Colon (tissue), 2 donors: ENCODE measurements around the gene GMCL2.

ENCODE experiments used
- FAIRE-seq: peaks from 2 replicates; lab custom pipeline; 2012; peaks lifted over from hg19 to GRCh38; lab: Jason Lieb, UNC
- donor health status: control.
- donor health status: control.

Gene GMCL2

GRCh38 chr5:178182158-178182876, 4.9 kb downstream of the GMCL2 start:
- no peak for FAIRE-seq

DNA sequence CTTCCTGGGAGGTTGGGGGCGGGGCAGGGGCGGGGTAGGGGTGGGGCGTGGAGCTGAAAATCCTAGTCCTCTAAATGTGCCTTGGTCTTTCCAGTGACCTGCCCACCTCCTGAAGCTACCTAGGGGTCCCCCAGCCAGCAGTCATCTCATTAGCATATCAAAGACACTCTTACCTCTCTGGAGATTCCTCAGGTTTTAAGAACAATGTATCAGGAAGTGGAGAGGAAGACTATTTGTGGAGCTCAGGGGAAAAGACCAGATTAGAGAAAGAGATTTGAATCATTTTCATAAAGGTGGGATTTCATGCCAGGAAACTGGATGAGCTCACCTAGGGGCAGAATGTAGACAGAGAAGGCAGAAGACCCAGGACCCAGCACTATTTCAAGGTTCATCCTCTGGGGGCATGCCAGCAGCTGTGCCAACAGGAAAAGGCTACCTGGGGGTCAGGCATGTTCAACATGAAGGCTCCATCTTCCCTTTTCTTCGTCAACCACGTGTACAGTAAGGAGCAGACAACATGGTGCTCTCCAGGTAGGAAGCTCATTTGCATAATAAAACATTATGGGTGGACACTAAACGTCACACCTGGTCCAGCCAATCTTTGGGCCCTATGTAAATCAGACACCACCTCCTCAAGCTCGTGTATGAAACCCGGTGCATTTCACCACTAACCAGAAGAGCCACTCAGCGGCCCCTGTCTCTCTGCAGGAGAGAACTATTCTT, 6.9 kb downstream of the GMCL2 start:
- no peak for FAIRE-seq

DNA sequence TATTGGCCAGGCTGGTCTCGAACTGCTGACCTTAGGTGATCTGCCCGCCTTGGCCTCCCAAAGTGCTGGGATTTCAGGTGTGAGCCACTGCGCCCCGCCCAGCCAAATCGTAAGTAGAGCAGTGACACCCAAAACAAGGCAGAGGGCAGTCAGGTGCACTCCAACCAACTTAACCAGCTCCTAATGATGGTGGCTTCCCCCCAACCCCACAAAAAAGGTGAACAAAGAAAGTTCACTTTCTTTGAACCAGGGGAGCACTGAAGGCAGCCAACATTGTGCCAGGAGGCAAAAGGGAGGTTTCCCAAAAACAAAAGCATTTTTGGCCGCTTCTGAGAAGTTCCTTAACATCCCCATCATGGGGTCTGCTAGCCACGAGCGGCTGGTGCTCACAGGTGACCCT, 9.6 kb downstream of the GMCL2 start:
- no peak for FAIRE-seq

DNA sequence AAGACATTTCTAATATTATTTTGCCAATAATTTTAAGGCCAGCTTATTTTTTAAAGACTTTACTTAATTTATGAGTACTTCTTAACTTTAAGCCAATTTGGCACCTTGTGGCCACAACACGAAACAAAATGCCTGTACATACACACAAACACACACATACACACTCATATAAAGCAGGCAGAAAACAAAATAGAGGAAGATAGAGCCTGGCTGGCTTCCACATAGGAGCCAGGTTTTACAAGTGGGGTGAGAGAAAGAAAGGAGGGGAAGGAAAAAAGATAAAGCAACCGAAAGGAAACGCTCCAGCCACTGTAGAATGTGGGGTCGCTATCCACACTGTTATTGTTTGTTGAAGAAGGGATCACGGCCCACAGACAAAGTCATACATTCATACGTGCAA, 10.4 kb downstream of the GMCL2 start:
- FAIRE-seq, result no peak

GRCh38 chr5:178174456-178174855, 12.7 kb downstream of the GMCL2 start:
- FAIRE-seq, result no peak

DNA sequence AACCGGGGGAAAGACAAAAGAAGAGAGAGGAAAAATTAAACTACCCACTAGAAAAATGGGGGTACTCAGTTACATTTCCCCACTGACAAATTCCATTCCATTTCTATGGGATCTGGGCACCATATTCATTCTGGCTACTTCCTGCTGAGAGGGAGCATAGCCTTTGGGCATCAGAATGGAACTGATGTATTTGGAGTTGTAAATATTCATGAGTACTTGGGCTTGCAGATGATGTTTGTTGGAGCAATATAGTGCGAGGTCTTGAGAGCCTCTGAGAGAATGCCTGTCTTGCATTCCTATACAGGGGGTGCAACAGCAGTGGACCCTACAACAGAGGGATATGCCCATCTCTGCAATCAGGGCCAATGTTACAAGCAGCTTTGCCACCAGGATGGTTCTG, 16.7 kb downstream of the GMCL2 start:
- FAIRE-seq, result no peak

DNA sequence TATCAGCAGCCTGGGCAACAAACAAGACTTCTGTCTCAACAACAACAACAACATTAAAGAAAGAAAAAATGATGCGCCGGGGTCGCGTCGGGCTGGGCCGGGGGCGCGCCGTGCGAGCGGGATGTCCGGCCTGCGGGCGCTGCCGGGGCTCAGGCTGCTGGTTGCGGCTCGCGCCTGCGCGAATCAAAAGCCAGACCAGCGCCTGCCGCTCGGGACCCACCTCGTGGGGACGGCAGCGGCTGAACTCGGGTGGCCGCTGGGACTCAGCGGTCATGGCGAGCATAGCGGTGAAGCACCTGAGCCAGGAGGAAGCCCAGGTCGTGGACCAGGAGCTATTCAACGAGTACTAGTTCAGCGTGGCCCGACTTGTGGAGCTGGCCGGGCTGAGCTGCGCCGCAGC, 21.6 kb downstream of the GMCL2 start:
- FAIRE-seq, result no peak

DNA sequence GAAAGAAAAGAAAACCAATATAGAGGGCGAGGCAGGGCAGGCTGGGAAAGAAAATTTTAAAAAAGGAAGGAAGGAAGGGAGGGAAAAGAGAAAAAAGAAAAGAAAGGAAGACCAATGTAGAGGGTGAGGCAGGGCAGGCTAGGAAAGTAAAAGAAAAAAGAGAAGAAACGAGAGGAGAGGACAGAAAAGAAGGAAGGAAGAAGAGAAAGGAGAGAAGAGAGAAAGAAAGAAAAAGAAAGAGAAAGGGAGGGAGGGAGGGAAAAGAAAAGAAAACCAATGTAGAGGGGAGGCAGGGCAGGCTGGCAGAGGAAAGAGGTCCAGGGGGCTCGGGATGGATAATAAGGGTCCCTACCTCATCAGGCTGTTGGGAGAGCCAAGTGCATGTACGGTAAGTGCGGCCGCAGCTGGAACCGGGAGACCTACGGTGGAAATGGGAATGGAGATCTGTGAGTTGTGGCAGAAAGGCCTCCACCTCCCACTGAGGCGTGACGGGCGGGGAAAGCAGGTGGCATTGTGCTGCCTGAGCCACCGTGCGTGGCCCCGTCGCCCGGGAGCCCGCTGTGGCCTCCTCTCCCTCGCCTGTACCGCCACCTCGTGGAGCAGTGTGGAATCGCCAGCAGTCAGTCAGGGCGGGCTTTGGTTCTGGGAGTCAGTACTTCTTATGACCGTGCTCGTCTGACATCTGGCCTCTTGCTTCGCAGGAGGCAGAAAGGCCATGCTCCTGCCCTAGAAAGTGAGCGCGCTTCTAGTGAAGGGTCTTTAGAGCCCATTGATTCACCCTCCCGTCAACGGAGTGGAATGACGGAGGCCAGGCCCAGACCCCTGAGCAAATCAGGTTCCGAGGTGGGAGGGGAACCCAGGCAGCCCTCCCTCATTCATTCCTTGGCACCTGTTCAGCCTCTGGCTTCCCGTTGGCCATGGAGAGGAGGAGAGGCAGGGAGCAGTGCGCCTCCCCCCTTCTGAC, 23.1 kb downstream of the GMCL2 start:
- no peak for FAIRE-seq

DNA sequence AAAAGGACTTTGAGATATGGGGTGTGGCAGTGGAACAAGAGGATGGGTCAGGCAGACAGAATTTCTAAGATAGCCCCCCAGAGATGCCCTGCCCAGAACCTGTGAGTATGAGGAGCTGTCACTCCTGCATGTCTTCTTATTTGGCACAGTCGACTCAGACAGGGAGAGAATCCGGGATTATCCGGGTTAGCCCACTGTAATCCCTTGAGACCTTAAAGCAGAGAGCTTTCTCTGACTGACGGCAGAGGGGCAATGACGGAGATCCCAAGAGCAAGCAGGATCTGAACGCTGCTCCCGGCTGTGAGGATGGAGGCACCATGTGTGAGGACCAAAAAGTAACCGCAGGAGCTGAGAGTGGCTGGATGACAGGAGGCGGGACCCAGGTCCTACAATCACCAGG, 24.7 kb downstream of the GMCL2 start:
- FAIRE-seq, result no peak

- FAIRE-seq, result no peak
Measured at GRCh38 chr5:178160176-178160575, 27.0 kb downstream of the GMCL2 start.

GRCh38 chr5:178155065-178155464, 32.1 kb downstream of the GMCL2 start:
- FAIRE-seq, result no peak

DNA sequence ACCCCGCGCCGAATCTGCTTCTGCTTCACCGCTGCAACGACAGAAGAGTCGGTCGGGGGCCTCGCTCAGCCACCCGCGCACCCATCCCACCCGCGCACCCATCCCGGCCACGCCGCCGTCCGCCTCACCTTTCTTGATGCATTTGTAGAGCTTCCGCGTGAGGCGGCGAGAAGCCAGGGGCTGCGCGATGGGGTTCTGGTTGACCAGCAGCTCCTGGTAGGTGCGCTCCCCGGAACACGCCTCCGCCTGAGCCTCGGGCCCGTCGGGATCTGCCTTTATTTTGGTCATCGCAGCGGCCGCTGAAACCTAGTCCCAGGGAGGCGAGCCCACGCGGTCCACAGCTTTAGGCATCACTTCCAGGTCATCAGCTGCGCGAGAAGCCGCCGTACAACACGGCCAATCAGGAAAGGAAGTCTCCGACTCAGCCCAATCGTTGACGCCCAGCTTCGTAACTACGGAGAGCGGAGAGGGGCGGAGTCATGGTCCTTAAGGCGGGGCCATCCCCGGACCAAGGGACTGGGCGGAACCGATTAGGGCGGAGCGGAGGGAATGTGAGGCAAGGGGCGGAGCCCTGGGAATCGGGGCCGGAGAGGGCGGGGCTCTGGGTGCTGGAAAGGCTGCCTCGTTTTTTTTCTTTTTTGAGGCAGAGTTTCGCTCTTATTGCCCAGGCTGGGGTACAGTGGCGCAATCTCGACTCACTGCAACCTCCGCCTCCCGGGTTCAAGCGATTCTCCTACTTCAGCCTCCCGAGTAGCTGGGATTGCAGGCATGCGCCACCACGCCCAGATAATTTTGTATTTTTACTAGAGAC, 33.4 kb downstream of the GMCL2 start, which contains the start of gene NHP2:
Gene NHP2 (minus strand): TSS at position 356 of the 811 bp plus-strand sequence. CDS start 68 bp downstream, at position 288.
- peak; percentile 95 for FAIRE-seq

DNA sequence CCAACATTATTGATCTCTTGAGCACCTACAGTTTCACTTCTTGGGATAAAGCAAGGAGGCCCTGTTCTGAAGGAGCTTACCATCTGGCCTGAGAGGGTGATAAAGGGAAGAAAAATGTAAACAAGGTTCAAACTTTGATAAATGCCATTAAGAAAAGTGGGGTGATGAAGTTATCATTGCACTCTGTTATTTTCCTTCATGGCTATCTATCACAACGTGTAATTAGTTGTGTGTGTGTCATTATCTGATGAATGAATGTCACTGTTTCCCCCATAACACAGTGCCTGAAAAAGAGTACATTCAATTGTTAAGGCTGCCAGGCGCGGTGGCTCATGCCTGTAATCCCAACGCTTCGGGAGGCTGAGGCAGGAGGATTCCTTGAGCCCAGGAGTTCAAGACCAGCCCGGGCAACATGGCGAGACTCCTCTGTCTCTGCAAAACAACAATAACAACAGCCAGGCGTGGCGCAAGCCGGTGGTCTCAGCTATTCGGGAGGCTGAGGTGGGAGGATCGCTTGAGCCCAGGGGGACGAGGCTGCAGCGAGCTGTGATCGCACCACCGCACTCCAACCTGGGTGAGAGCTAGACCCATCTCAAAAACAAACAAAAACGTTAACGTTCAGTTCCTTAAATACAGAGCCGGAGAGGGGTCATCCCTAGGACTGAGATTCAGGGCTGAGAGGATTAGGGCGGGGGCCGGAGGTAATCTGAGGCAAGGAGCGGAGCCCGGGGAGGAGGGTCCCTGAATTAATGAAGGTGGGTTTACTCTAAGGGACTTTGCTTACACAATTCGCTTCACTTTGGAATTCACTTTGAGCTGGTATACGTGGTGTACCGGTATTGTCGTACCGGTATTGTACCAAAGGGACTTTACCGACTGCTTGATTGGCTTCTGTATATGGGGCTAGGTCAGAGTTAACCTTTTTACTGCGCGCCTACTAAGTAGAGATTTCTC, 34.4 kb downstream of the GMCL2 start:
- no peak for FAIRE-seq

DNA sequence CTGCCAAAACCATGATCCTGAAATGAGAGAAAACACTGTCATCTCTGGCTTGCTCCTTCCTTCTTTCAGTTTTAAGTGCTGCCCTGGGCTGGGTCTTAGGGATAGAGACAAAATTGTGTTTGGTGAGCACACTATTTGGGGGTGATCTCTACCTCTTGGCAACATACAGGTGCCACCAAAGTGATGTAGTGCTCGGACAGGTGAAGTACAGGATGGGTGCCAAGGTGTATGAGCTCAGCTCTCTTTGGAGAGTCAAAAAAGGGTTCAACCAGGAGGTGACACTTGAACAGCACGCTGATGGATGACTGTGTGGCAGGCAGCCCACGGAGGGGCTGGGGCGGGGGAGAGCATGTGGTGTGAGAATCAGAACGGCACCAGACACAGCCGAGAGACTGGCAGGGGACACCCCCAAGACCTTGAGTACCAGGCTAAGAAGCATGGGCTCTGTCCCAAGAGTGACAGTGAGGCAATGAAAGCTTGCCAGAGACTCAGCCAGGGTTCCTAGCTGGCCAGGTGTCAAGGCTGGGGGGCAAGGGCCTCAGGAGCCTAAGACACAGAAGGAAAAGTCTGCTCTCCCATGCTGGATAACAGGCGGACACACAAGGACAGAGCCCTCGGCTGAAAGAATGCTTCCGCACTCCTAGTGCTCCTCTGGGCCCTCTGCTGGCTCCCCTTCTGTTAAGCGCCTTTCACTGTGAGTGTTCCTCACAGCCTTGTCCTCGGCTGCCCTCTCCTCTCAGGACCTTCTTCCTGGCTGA, 36.0 kb downstream of the GMCL2 start:
- no peak for FAIRE-seq

DNA sequence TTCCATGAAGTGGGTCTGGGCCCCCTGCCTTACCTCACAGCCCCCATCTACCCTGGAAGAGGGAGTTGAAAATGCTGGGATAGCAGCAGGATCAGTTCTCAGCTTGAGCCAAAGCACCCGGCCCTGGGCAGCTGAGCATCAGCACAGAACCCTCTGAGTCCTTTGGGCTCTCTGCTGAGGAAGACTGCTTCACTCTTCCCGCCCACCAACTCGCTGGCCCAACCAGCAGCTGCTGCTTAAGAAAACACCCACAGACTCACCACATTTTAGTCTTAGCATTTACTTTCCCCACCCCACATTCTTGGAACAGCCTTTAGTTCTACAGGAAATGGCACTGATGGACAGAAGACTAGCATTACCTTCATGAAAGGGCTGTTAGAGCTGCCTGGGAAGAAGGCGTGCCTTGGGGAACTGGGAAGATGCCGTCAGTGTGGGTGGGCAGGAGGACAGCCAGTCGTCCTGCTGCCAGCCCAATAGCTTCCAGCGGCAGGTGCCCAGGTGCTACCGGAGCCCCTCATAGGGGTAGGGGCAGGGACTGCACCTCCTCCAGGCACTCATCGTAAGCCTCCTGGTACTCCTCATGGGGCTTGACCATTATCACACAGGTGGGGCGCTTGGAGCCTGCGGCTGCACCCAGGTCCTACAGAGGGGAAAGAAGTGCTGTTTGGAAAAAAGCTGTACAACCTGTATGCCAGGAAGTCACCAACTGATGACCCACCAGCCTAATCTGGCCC, 37.8 kb downstream of the GMCL2 start:
- no peak for FAIRE-seq

- no peak for FAIRE-seq
Measured at GRCh38 chr5:178147406-178147805, 39.8 kb downstream of the GMCL2 start.

GRCh38 chr5:178145965-178146820, 41.0 kb downstream of the GMCL2 start:
- no peak for FAIRE-seq

GRCh38 chr5:178143901-178144300, 43.3 kb downstream of the GMCL2 start:
- no peak for FAIRE-seq
